ENCODE results near the gene CTAGE9.

CTAGE9 gene

GRCh38 chr6:131669891-131670290 is 40.9 kb downstream of the CTAGE9 start:
- DNase-seq (ENCODE audit: low read depth in 2 of 2, low spot score in 1 of 2): no peak

GRCh38 chr6:131663578-131664165 is 47.1 kb downstream of the CTAGE9 start:
- no peak for DNase-seq (ENCODE audit: low read depth in 2 of 2, low spot score in 1 of 2)

GRCh38 chr6:131660195-131660594 is 50.6 kb downstream of the CTAGE9 start:
- no peak for DNase-seq (ENCODE audit: low read depth in 2 of 2, low spot score in 1 of 2)

Measured in stimulated activated CD8-positive, alpha-beta memory T cell treated with anti-CD3 and anti-CD28 coated beads, Interleukin-4, amount 100 ng/mL, for 1 hour (primary cell).